Activated naive CD4-positive, alpha-beta T cell treated with anti-CD3 and anti-CD28 coated beads for 36 hours (primary cell): ENCODE data around the gene PIGM. TPM values are rescaled to one million over a fixed set of nuclear protein-coding genes. Genes with fewer than 3 reads are reported as not detected.

Source experiments
- CTCF ChIA-PET: fragments of 350-600 bp; sonication (Branson Sonifier 250); formaldehyde crosslinking; loops from one replicate; lab custom pipeline; 2021; ENCODE audit warnings: antibody characterized with exemption; lab: Charles Lee
- DNase-seq: peaks from one replicate; pipeline ENCODE4 v3.0.0-alpha.2; 2020
- H3K27ac Mint-ChIP-seq: one replicate; pipeline ENCODE4 v1.8.0; 2021; ENCODE audit warnings: mild to moderate bottlenecking, mixed read lengths
- H3K27me3 Mint-ChIP-seq: one replicate; pipeline ENCODE4 v1.8.0; 2021; ENCODE audit warnings: low read depth, mixed read lengths
- H3K36me3 Mint-ChIP-seq: one replicate; pipeline ENCODE4 v1.8.0; 2021; ENCODE audit warnings: low read depth, mixed read lengths
- H3K4me1 Mint-ChIP-seq: one replicate; pipeline ENCODE4 v1.8.0; 2021; ENCODE audit warnings: low read depth, mixed read lengths
- H3K4me3 Mint-ChIP-seq: one replicate; pipeline ENCODE4 v1.8.0; 2021; ENCODE audit warnings: mild to moderate bottlenecking, moderate library complexity, mixed read lengths
- H3K9me3 Mint-ChIP-seq: one replicate; pipeline ENCODE4 v1.8.0; 2021; ENCODE audit warnings: mixed read lengths
- intact Hi-C: fragments of 100-400 bp; cut with micrococcal nuclease; formaldehyde crosslinking; loops from one replicate; pipeline ENCODE4 v1.15.1; 2023
- total RNA-seq, 2 experiments: library from RNA; stranded (reverse); gene quantifications; one replicate each; pipeline ENCODE4 v1.2.3, GENCODE V29; 2021

The PIGM gene
- total RNA-seq, 2 experiments from 2014 or later: 2.6 TPM

GRCh38 chr1:160040476-160040875 is 8.7 kb upstream of the PIGM start:
- Mint-ChIP-seq H3K36me3 (no peaks in the 10 kb centered on the region), H3K4me3 (no peak overlapping the region), H3K27me3 (peaks cover under 1% of the 10 kb centered on the region), H3K4me1 (no peaks in the 10 kb centered on the region), H3K27ac (no peak overlapping the region), H3K9me3 (no peaks in the 10 kb centered on the region)
- CTCF ChIA-PET: interaction anchor here (1.0 to 29.2 kb wide), 3 partner anchors 10 to 40 kb away, joined by 3 to 565 read pairs (median 3); partner anchors contain the start of genes KCNJ10 and KCNJ9
- intact Hi-C loops: no loop called here
- DNase-seq: no peak

- Mint-ChIP-seq H3K27me3 (no peaks in the 10 kb centered on the region), H3K4me1 (peaks cover 25% of the 10 kb centered on the region), H3K9me3 (no peaks in the 10 kb centered on the region), H3K27ac (peak overlapping the region; percentile 87), H3K4me3 (peak overlapping the region; percentile 93), H3K36me3 (peaks cover 3% of the 10 kb centered on the region)
- intact Hi-C loops: loop anchor here (1.0 to 5.0 kb wide), 2 partner anchors 230 to 252 kb away; partner anchors contain the start of genes DCAF8 and DUSP23
- peak; percentile 27 for DNase-seq
- CTCF ChIA-PET: interaction anchor here (0.5 to 5.8 kb wide), 10 partner anchors 9 to 97 kb away, joined by 3 to 45 read pairs (median 5); partner anchors contain the start of gene KCNJ9
Observed at GRCh38 chr1:160032165-160032820, 503 bp upstream of the PIGM start.

GRCh38 chr1:160030657-160031364 is 979 bp downstream of the PIGM start:
- DNase-seq: peak; percentile 59
- Mint-ChIP-seq H3K9me3 (no peaks in the 10 kb centered on the region), H3K4me3 (peak overlapping the region; percentile 93), H3K27ac (peak overlapping the region; percentile 87), H3K27me3 (no peaks in the 10 kb centered on the region), H3K36me3 (peaks cover 3% of the 10 kb centered on the region), H3K4me1 (peaks cover 25% of the 10 kb centered on the region)
- intact Hi-C loops: loop anchor here (1.0 to 5.0 kb wide), 8 partner anchors 40 to 1016 kb away; partner anchors contain the start of genes COPA, DCAF8, IGSF8 and KCNJ10
- CTCF ChIA-PET: interaction anchor here (0.8 to 5.8 kb wide), 13 partner anchors 8 to 138 kb away, joined by 3 to 45 read pairs (median 3); partner anchors contain the start of genes KCNJ9 and TAGLN2

- no peak overlapping the region for H3K4me3 Mint-ChIP-seq
- no peak for DNase-seq
Observed at GRCh38 chr1:160028426-160028825, 3.4 kb downstream of the PIGM start.

GRCh38 chr1:160025314-160025713 is 6.5 kb downstream of the PIGM start:
- Mint-ChIP-seq H3K27ac (no peak overlapping the region), H3K4me3 (no peak overlapping the region), H3K27me3 (no peaks in the 10 kb centered on the region), H3K36me3 (no peaks in the 10 kb centered on the region), H3K4me1 (peaks cover 9% of the 10 kb centered on the region), H3K9me3 (no peaks in the 10 kb centered on the region)
- intact Hi-C loops: no loop called here
- no peak for DNase-seq
- CTCF ChIA-PET: no interaction called here

More at GRCh38 chr1:160028426-160028825, 3.4 kb downstream of the PIGM start:
- intact Hi-C loops: no loop called here
- Mint-ChIP-seq H3K27ac (no peak overlapping the region), H3K9me3 (no peaks in the 10 kb centered on the region), H3K36me3 (peaks cover 3% of the 10 kb centered on the region), H3K4me1 (peaks cover 25% of the 10 kb centered on the region), H3K27me3 (no peaks in the 10 kb centered on the region)
- CTCF ChIA-PET: interaction anchor here (0.8 to 5.8 kb wide), 2 partner anchors 21 to 460 kb away, joined by 7 to 36 read pairs; no protein-coding TSS in a partner anchor

- Mint-ChIP-seq H3K27ac (no peak overlapping the region), H3K9me3 (no peaks in the 10 kb centered on the region), H3K27me3 (no peaks in the 10 kb centered on the region), H3K4me3 (no peak overlapping the region), H3K4me1 (peaks cover 4% of the 10 kb centered on the region), H3K36me3 (no peaks in the 10 kb centered on the region)
- CTCF ChIA-PET: interaction anchor here (0.8 to 1.2 kb wide), 2 partner anchors 54 to 234 kb away, joined by 3 to 4 read pairs; no protein-coding TSS in a partner anchor
- intact Hi-C loops: no loop called here
- DNase-seq: no peak
Observed at GRCh38 chr1:160024195-160024905, 7.4 kb downstream of the PIGM start.

GRCh38 chr1:160022330-160023310 is 9.2 kb downstream of the PIGM start:
- CTCF ChIA-PET: interaction anchor here (0.6 to 2.7 kb wide), 5 partner anchors 8 to 130 kb away, joined by 3 to 13 read pairs (median 4); partner anchors contain the start of gene PIGM
- Mint-ChIP-seq H3K36me3 (no peaks in the 10 kb centered on the region), H3K27ac (no peak overlapping the region), H3K27me3 (peaks cover 3% of the 10 kb centered on the region), H3K4me3 (no peak overlapping the region), H3K9me3 (no peaks in the 10 kb centered on the region), H3K4me1 (no peaks in the 10 kb centered on the region)
- intact Hi-C loops: no loop called here
- no peak for DNase-seq

- DNase-seq: no peak
- intact Hi-C loops: no loop called here
- peaks cover 3% of the 10 kb centered on the region for H3K27me3 Mint-ChIP-seq
- H3K9me3 Mint-ChIP-seq: no peaks in the 10 kb centered on the region
- H3K36me3 Mint-ChIP-seq: no peaks in the 10 kb centered on the region
- H3K4me3 Mint-ChIP-seq: no peak overlapping the region
- CTCF ChIA-PET: interaction anchor here (0.6 to 2.7 kb wide), 2 partner anchors 12 to 15 kb away, joined by 3 to 13 read pairs; no protein-coding TSS in a partner anchor
- H3K27ac Mint-ChIP-seq: no peak overlapping the region
- H3K4me1 Mint-ChIP-seq: no peaks in the 10 kb centered on the region
Observed at GRCh38 chr1:160021376-160022074, 10.3 kb downstream of the PIGM start.

- no peaks in the 10 kb centered on the region for H3K9me3 Mint-ChIP-seq
- CTCF ChIA-PET: interaction anchor here (0.7 to 4.4 kb wide), 3 partner anchors 13 to 27 kb away, joined by 3 to 35 read pairs (median 5); no protein-coding TSS in a partner anchor
- no peaks in the 10 kb centered on the region for H3K36me3 Mint-ChIP-seq
- H3K27me3 Mint-ChIP-seq: peaks cover 3% of the 10 kb centered on the region
- no peak for DNase-seq
- intact Hi-C loops: no loop called here
- no peak overlapping the region for H3K27ac Mint-ChIP-seq
- H3K4me1 Mint-ChIP-seq: no peaks in the 10 kb centered on the region
- H3K4me3 Mint-ChIP-seq: no peak overlapping the region
Observed at GRCh38 chr1:160020196-160020595, 11.6 kb downstream of the PIGM start.

GRCh38 chr1:160018900-160019299 is 12.9 kb downstream of the PIGM start:
- H3K4me1 Mint-ChIP-seq: no peaks in the 10 kb centered on the region
- H3K27me3 Mint-ChIP-seq: peaks cover 3% of the 10 kb centered on the region
- CTCF ChIA-PET: interaction anchor here (1.5 to 4.4 kb wide), 2 partner anchors 12 to 60 kb away, joined by 6 to 35 read pairs; no protein-coding TSS in a partner anchor
- no peak overlapping the region for H3K27ac Mint-ChIP-seq
- intact Hi-C loops: no loop called here
- no peaks in the 10 kb centered on the region for H3K36me3 Mint-ChIP-seq
- DNase-seq: no peak
- H3K4me3 Mint-ChIP-seq: no peak overlapping the region
- H3K9me3 Mint-ChIP-seq: no peaks in the 10 kb centered on the region
